GM19351 (cell line): Measurements from ENCODE around the gene FUT7.
"Not testable (repeated sequence)": the region's sequence is repeated elsewhere in the genome, so short reads cannot be mapped to it uniquely, and the experiment has no call there.

Experiments
- ATAC-seq: cut with Tn5 transposase; IDR thresholded peaks from one replicate; pipeline ENCODE4 v1.9.1; 2021; ENCODE audit warnings: mild to moderate bottlenecking, moderate library complexity; ENCODE audit not compliant: unreplicated experiment

FUT7 gene

DNA sequence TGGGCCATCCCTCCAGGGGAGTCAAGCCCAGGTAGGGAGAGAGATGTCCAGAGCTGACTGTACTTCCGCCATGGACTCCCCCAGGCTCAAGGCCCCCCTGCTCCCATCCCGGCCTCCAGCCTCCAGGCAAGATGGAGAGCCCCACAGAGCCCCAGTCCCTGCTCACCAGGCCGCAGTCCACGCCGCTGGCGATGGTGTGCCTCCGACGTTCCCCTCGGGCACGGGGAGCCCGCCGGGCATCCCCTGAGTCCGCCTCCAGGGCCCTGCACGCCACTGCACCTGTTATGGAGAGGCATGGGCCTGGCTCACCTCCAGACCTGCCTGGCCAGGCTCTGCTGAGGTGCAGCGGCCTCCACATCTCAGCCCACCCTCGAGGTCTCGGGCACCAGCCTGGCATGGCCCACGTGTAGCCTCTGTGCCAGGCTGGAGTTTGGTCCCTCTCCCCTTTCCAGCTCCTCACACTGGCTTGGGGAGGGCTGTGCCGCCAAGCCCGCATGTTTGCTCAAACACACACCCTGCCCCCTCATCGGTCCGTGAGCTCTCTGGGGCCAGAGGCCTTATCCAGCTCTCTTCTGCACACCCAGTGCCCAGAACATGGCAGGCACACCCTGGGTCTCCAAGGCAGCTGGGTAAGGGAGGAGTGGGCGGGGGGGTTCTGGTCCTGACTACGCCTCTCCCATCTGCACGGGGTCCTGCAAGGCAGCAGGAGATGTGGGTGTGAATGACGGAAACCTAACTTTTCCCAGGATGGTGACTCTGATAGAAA is 34.4 kb upstream of the FUT7 start:
- ATAC-seq, result no peak

DNA sequence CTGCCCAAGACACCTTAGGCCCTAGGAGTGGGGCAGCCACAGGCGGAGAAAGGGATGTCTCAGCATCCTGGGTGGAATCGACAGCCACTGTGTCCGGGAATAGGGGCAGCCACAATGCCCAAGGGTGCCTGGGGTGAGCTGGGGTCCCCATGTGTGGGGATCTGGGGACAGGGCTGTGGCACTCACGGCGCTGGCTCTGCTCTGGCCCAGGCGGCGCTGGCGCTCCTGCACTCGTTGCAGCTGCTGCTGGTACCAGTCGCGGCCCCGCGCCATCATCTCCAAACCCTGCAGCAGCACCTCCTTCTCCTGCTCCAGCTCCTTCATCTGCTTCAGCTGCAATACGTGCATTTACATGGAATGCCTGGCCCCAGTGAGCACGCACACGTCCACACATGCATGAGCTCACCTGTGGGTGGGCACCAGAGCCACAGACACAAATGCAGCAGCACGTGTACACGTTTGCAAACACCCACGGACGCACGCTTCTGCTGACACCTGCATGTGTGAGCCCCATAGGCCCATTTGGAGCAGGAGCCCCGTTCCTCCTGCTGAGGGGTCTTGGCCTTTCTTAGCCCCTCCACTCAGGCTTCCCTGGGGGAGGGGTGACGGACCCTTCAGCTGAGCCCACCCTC is 33.6 kb upstream of the FUT7 start:
- no peak for ATAC-seq

DNA sequence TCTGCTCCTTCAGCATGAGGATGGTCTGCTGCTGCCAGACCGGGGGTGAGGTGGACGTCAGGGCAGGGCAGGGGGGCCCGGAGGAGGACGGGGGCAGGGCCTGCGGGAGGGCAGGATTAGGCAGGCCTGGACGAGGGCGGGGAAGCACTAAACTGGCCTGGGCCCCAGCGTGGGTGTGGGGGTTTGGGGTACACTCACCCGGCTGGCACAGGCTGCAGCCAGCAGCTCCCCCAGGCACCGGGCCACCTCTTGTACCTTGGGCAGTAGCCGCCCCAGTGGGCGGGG is 32.9 kb upstream of the FUT7 start:
- no peak for ATAC-seq

DNA sequence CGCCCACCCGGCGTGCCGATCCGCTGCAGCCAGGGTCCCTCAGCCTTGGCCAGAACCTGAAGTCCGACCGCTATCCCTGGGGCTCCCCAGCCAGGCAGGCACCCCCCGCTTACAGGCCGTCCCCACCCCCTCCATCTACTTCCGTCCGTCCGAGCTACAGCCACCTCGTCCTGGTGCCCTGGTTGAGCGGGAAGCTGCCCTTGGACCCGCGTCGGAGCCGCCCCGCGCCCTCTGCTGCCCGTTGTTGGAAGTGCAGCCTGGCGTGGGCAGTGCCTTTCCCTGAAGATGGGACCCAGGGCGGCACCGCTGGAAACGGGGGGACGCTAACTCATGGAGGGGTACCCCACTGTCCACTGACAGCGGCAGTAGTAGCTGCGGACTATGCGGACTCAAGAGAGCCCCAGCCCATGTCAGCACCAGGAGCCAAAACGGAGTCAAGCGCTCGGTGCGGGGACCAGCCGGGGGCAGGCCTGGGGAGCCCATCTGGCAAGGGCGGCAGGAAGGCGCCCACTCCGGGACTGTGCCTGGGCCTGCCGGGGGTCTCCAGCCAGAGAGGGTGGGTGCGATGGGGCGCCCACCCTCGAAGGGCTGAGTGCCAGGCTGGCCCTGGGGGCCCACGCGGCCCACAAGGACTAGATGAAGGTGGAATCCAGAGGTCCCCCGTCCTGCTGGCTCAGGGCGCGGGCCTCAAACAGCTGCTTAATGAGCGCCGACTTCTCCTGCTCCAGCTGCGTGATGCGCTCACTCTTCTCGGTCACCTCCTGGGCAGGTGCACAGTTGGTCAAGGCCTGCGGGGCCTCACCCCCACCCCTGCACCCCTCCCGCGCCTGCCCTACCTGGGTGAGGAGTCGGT is 32.4 kb upstream of the FUT7 start:
- ATAC-seq, result no peak

DNA sequence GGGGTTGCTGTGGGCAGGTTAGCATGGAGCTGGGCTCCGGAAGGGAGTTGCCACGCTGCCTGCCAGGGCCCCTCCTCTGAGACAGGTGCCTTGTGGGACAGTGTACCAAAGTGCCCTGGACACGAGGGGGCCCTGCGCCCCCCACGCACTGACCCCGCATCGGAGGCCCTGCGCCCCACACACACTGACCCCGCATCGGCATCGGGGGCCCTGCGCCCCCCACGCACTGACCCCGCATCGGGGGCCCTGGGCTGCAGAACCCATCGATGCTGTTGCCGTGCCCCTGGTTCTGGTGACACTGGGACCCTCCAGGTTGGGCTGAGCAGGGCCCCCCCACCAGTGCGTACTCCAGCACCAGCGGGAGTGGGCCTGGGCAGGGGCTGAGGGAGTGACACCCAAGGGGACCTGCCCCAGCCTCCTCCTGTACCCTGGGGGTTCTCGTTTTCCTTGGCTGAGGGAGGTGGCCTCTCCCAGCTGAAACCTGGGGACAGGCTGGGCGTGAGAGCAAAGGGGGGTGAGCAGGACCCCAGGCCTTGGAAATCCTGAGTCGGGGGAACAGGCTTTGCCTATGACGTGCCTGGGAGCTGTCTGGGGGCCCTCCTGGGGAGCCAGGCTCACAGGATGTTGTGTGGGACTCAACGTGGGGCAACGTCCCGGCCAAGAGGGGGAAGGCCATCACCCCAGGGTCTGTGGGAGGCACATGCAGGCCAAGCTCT is 31.6 kb upstream of the FUT7 start:
- no peak for ATAC-seq

DNA sequence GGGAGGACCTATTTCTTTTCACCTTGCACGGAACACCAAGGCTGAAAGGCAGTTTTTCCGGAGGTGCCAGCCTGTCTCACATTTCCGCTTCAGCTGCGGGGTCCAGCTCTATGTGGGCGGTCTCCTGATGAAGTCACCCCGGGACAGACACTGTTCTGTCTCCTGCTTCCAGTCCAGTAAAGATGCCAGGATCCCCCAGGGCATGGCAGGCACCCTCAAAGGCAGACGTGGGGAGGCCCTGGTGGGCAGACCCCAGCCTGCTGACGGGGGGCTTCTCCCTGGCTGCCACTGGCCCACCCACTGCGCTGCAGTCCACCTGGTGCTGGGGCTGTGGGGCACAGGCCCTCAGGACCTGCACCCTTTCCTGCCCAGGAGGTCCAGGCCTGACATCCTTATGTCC is 30.9 kb upstream of the FUT7 start:
- not testable (repeated sequence) for ATAC-seq

DNA sequence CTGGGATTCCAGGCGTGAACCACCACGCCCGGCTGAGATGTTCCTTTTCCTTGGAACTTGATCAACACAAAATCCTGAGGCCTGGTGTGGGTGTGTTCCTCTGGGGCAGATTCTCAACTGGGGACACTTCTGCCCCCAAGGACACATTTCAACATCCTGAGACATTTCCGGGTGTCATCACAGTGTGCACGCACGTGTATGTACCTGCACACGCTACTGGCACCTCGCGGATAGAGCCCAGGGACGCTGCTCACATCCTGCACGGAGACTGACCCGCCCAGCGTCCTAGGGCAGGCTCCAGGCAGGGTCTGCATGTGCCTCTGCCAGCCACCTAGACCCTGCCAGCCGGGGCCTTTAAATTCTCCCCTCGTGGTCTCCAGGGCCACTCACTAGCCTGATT is 30.5 kb upstream of the FUT7 start:
- no peak for ATAC-seq

DNA sequence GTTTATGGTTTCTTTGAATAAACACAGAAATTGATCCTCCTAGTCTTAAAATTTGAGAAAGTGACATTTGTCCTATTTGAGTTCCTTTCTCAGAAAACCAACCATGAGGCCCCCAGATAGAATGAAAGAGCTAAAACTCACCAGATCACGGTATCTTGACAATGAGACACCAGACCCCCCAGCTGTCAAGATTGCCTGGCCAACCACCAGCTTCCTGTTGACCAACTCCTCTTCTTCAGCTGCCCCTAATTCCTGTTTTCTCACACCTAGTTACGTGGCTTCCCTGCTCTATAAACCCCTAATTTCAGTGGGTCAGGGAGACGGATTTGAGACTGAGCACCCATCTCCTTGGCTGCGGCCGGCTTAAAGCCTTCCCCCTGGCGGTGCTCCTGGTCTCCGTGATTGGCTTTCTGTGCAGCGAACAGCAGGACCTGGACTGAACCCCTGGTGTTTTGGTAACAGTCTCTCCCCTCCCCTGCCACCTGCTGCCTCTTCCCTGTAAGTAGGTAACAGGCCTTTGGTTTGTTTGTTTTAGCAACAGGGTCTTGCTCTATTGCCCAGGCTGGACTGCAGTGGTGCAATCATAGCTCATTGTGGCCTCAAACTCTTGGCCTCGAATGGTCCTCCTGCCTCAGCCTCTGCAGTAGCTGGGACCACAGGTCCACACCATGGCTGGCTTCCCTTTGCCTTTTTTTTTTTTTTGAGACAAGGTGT is 26.8 kb upstream of the FUT7 start:
- ATAC-seq, result no peak

DNA sequence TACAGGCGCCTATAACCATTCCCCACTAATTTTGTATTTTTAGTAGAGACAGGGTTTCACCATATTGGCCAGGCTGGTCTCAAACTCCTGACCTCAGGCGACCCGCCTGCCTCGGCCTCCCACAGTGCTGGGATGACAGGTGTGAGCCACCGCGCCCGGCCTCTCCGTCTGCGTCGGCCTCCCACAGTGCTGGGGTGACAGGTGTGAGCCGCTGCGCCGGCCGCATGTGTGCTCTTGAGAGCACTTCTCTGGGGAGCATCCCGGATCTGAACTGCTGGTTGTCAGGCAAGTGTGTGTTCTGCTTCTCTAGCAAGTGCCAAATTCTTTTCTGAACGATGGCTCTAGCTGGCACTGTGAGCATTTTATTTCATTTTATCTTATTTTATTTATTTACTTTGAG is 25.7 kb upstream of the FUT7 start:
- no peak for ATAC-seq

DNA sequence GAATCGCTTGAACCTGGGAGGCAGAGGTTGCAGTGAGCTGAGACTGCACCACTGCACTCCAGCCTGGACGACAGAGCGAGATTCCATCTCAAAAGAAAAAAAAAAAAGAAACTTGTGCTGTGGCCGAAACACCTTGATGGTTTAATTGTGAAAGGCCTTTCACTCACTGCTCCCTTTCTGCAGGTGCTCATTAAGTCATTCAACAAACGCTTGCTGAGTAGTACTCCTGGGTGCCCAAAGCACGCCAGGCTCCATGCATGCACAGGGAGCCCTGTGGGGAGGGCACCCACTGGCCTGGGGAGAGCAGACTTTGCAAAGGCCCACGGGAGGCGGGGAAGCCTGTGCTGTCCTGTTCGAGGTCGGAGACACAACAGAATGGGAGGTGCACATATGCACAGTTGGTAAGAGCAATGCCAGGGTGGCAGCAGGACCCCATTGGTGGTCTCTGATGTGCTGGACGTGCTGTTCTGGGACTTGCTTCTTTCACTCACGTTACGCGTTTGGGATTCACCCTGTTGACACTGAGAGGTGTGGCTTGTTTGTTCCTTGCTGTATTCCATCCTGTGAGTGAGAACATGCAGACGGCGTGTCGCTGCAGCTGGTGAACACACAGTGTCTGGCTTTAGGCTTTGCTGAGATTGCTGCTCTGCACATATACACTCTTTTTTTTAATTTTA is 25.0 kb upstream of the FUT7 start:
- ATAC-seq, result no peak

DNA sequence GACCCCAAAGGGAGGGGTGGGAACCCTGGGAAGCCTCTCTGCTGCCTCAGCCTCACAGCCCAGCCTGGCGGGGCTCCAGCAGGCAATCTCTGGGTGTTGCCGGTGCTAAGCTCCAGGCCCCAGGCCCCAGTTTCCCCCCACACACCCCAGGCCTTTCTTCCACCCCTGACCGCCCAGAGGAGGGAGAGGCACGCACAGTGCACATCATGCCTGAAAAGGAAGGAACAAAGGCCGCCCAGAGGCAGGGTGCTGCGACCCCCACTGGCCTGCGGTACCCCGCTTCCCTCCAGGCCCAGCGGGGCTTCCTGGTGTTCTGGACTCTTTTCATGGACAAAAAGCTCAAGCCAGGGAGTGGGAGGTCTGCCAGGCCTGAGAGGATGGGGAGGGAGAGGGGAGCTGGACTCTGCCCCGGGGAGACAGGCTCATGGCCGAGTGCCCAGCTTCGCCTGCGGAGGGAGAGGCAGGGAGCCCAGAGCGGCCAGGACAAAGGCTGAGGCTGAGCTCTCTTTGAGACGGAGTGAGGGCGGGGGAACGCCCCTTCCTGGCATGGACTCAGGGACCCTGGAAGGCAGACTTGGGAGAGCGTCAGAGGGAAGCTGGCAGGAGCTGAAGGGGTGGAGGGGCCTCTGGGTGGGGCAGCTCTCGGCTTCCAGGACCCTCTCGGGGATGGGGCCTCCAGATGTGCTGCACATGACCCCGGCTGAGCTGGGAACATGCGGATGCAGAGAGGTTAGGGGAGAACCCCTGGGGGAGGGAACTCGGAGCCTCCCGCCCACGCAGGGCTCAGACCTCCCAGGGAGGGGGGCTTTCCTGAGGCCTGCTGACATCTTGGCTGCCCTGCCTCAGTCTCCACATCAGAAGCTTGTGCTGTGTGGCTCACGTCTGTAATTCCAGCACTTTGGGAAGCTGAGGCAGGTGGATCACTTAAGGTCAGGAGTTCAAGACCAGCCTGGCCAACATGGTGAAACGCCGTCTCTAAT is 23.8 kb upstream of the FUT7 start:
- no peak for ATAC-seq

DNA sequence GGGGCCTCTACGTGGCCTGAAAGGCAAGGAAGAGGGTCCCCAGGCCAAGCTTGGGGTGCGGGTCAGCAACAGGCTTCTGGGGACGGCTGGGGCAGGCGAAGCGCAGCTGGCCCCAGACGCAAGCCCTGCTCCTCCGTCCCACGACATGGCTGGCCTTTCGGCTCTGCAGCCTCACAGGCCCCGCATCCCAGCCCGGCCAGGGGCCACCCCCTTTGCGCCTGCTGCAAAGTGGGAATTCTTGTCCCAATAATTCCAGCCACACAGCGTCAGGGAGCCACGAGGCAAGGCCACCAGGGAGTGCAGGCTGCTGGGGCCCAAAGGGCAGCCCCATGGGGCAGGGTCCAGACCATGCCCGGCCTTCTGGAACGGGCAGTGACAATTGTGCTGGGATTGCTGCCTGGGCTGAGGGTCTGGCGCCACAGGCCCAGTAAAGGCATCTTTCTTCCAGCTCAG is 23.1 kb upstream of the FUT7 start:
- ATAC-seq, result no peak

DNA sequence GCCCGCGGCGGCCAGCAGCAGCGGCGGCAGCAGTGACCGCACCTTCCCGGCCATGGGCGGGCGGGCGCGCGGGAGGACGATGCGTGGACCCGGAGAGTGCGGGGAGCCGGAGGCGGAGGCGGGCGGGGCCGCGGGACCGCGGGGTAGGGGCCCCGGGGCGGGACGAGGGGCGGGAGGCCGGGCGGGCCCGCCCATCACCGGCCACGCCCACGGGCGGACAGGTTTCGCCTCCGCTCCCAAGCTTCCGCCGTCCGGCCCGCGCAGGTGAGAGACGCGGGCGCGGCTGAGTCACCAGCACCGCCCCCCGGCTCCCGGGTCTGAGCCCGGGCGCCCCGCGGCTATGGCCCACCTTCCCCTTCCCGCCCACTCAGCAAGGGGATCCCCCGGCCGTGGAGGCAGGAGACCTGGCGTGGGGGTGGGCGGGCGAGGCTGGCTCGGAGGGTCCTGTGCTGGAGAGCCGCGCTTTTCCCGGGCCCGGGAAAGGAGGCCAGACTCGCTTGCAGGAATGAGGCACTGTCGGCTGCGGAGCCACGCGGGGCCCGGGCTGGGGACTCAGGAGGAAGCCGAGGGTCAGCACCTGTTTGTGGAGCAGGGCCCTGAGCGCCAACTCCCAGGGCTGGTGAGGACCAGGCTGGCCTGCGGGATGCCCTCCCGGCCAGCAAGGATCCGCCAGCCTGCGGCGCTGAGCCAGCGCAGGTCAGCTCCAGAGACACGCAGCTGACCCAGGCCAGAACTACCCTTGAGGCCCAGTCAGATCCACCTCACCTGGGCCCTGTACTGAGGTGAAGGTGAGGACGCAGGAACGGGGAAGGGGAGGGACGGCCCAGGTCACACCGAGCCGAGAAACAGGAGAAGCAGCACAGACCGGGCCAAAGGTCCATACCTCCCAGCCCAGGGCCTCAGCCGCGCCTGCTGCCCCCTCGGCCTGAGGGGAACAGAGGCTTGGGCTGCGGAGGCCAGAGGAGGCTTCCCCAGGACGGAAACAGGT is 22.4 kb upstream of the FUT7 start, which contains the start of gene ENTPD2:
TSS of gene ENTPD2 (minus strand) at position 118 of the 988 bp plus-strand sequence. CDS start at position 54, 64 bp downstream.
- no peak for ATAC-seq

DNA sequence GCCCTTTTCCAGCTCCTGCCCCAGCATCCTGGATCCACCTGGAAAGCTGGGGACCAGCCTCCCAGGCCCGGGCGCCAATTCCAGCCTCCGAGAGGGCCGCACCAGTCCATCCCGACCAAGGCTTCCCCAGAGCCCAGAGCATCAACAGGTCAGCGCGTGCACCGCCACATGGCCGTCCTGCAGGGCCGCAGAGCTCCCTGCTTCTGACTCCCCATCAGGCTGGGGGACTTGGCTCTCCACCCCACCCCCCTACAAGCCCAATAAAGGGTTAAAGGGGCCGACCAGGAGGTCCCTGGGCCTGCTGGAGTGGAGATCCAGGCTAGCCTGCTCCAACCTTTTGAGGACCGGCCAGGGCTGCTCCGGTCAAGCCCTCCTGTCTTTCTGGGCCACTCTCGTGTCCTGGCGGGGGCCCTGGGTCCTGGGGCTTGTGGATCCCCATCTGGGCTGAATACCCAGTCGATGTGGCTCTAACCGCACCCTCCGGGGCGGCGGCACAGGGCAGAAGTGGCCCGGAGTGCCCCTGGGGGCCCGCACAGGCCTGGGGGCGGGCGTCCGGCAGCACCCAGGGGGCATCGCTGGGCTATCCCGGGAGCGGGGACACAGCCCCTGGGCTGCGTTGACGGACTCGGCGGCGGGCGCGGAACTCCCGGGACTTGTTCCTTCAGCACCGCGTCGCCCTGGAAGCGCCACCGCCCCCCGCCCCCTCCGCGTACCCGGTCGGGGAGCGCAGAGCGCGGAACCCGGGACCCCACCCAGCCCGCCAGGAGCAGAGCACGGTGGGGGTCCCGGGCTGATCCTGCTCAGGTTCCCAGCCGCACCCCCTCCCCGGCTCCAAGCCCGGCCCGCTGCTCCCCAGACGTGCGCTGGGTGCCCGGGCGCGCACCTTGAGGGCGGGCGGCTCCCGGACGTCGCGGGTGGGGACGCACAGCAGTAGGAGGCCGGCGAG is 21.4 kb upstream of the FUT7 start:
- ATAC-seq, result no peak

DNA sequence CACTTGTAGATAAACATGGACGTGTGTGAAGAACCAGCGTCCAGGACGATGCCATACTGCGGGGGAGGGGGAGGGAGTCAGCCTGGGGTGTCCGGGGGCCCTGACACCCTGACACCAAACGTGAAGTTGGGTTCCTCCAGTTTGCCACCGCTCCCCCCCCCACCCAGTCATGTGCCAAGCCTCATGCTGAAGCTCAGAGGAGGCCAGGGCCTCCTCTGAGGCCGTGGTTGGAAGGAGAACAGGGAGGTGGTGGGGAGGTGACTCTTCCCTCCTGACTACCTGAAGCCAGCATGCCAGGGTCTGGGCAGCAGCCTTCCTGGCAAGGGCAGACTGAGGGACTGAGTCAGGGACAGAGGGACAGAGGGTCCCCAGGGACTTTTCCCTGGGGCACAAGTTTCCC is 20.4 kb upstream of the FUT7 start:
- ATAC-seq, result no peak

DNA sequence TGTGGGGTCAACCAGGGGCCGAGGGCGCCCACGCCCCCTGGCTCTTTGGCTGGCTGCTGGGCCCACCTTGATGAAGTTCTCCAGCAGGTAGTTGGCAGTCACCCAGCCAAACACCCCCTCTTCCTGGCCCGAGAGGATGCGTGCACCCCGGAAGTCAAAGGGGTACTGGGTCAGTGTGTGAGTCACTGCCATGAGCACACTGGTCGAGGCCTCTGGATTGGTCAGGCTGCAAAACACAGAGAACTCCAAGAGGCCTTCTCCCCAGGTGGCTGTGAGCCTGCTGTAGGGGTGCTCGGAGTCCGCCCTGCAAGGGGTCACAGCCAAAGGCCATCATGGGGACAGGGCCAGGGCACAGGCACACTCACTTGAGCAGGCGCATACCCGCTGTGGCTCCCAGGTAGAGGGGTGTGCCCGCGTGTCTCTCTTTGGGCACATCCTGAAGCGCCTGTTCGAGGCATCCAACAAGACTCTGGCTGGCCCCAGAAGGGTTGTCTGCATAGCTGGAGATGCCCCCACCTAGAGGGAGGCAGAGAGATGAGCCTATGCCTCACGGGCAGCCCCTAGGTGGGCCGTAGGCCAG is 19.3 kb upstream of the FUT7 start:
- ATAC-seq, result no peak
